Naive thymus-derived CD4-positive, alpha-beta T cell (primary cell): ENCODE results near the gene RPTOR. TPM values are rescaled to one million over a fixed set of nuclear protein-coding genes. Genes with fewer than 3 reads are reported as not detected.

Experiments
- ATAC-seq: fragments of 150-1000 bp; cut with Tn5 transposase; 2 replicates; pipeline ENCODE4 v1.10.0; 2021; ENCODE audit warnings: mild to moderate bottlenecking, moderate library complexity
- CTCF ChIA-PET: fragments of 350-600 bp; sonication (Branson Sonifier 250); formaldehyde crosslinking; loops from one replicate; lab custom pipeline; 2021; ENCODE audit warnings: antibody characterized with exemption; lab: Charles Lee
- POLR2A ChIA-PET: fragments of 350-600 bp; sonication (Branson Sonifier 250); formaldehyde crosslinking; loops from one replicate; lab custom pipeline; 2021; ENCODE audit warnings: antibody characterized with exemption, inconsistent platforms; lab: Charles Lee
- DNase-seq, 9 donors: peaks; one replicate each; pipeline versions ENCODE4 v3.0.0 to v3.0.0-alpha.2; 2020 to 2022; ENCODE audit warnings: mixed read lengths in 1 of 9
- H3K27ac ChIP-seq: one replicate; pipeline ENCODE4 v1.7.0; 2013; ENCODE audit warnings: mild to moderate bottlenecking, low read depth, low read length, moderate library complexity
- H3K27me3 ChIP-seq, 2 donors: one replicate each; pipeline ENCODE4 v1.7.0; 2013; ENCODE audit warnings: low read length in 2 of 2, mild to moderate bottlenecking in 2 of 2, moderate library complexity in 2 of 2; ENCODE audit not compliant: control insufficient read depth in 2 of 2, insufficient read depth in 2 of 2
- H3K36me3 ChIP-seq, 3 experiments: 1 replicate in 2 of 3; 2 replicates in 1 of 3; pipeline ENCODE4 v1.7.0; 2013; ENCODE audit warnings: low read length in 3 of 3, mild to moderate bottlenecking in 3 of 3, moderate library complexity in 1 of 3; ENCODE audit not compliant: insufficient read depth in 3 of 3, control insufficient read depth in 2 of 3
- H3K4me1 ChIP-seq, 2 donors: one replicate each; pipeline ENCODE4 v1.7.0; 2013; ENCODE audit warnings: low read length in 2 of 2, mild to moderate bottlenecking in 2 of 2, moderate library complexity in 1 of 2; ENCODE audit not compliant: control insufficient read depth in 2 of 2, insufficient read depth in 2 of 2
- H3K4me3 ChIP-seq: 2 replicates; pipeline ENCODE4 v1.7.0; 2013; ENCODE audit warnings: mild to moderate bottlenecking, low read length
- H3K9me3 ChIP-seq, 3 experiments: 1 replicate in 2 of 3; 2 replicates in 1 of 3; pipeline ENCODE4 v1.7.0; 2013; ENCODE audit warnings: low read length in 3 of 3; ENCODE audit not compliant: control insufficient read depth in 2 of 3
- H3K27ac Mint-ChIP-seq, 9 donors: one replicate each; pipeline ENCODE4 v1.8.0; 2020 to 2022; ENCODE audit warnings: mixed read lengths in 9 of 9, mild to moderate bottlenecking in 8 of 9, moderate library complexity in 5 of 9, inconsistent platforms in 2 of 9
- H3K27me3 Mint-ChIP-seq, 5 donors: one replicate each; pipeline ENCODE4 v1.8.0; 2021 to 2022; ENCODE audit warnings: mixed read lengths in 5 of 5, mild to moderate bottlenecking in 1 of 5
- H3K36me3 Mint-ChIP-seq, 5 donors: one replicate each; pipeline ENCODE4 v1.8.0; 2020 to 2022; ENCODE audit warnings: mixed read lengths in 5 of 5, mild to moderate bottlenecking in 3 of 5, inconsistent platforms in 1 of 5
- H3K4me1 Mint-ChIP-seq, 7 donors: one replicate each; pipeline ENCODE4 v1.8.0; 2020 to 2022; ENCODE audit warnings: mixed read lengths in 7 of 7, mild to moderate bottlenecking in 3 of 7, inconsistent platforms in 1 of 7
- H3K4me3 Mint-ChIP-seq, 10 donors: one replicate each; pipeline ENCODE4 v1.8.0; 2020 to 2022; ENCODE audit warnings: mild to moderate bottlenecking in 10 of 10, mixed read lengths in 10 of 10, moderate library complexity in 6 of 10, inconsistent platforms in 2 of 10
- H3K9me3 Mint-ChIP-seq, 11 donors: one replicate each; pipeline ENCODE4 v1.8.0; 2020 to 2022; ENCODE audit warnings: mixed read lengths in 11 of 11, mild to moderate bottlenecking in 4 of 11, inconsistent platforms in 1 of 11, moderate library complexity in 1 of 11
- intact Hi-C, 2 donors: fragments of 100-400 bp; cut with micrococcal nuclease; formaldehyde crosslinking; loops; one replicate each; pipeline ENCODE4 v1.15.1; 2023
- polyA plus RNA-seq, 2 donors: library from polyadenylated mRNA; unstranded; fragments of 300-500 nt; fragmentation: Illumina TruSeq; gene quantifications; one replicate each; pipeline ENCODE4 v1.2.3, GENCODE V29; 2021
- total RNA-seq, 6 experiments: library from RNA in 5 of 6; stranded (reverse) in 5 of 6; gene quantifications; 1 replicate in 5 of 6; 2 replicates in 1 of 6; pipeline ENCODE4 v1.2.3 and lab custom pipeline; 2021 to 2026

Gene RPTOR
- total and polyA plus RNA-seq, 7 experiments from 2014 or later: 10.9 to 89.8 (median 59.9) TPM

DNA sequence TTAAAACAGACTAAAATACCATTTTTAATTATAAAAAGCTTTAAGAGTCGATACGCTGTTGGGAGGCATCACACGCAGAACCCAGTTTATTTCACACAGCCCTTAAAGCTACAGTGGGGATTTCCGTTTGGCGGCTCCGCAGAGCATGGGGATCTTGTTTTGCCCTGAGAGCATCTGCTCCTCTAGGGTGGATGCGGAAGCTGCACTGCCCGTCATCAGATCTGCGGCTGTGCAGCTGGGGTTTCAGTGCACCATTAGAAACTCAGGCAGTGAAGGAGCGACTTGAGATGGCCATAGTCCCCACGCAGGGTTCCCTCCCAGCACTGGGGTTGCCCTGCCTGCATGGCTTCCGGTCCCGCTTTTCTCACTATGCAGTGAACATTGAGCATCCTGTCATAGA, 384.8 kb downstream of the RPTOR start:
- H3K4me3 ChIP-seq: no peak overlapping the region
- peaks cover 0 to 2% (median 0%) of the 10 kb centered on the region in 7 donors for H3K4me1 Mint-ChIP-seq
- DNase-seq: no peak
- intact Hi-C loops: no loop called here
- no peak overlapping the region for H3K4me3 Mint-ChIP-seq
- H3K36me3 ChIP-seq: peaks cover 0 to 64% (median 8%) of the 10 kb centered on the region in 3 experiments
- no peaks in the 10 kb centered on the region for H3K27me3 ChIP-seq
- H3K9me3 Mint-ChIP-seq: peaks cover 0 to 4% (median 0%) of the 10 kb centered on the region in 11 donors
- H3K36me3 Mint-ChIP-seq: peaks cover 19 to 44% (median 32%) of the 10 kb centered on the region in 5 donors
- ChIA-PET CTCF (interaction anchor here (0.7 to 0.9 kb wide), 2 partner anchors 13 to 210 kb away, joined by 3 read pairs; no protein-coding TSS in a partner anchor), POLR2A (no interaction called here)
- H3K27ac Mint-ChIP-seq: no peak overlapping the region
- H3K9me3 ChIP-seq: no peaks in the 10 kb centered on the region
- H3K27me3 Mint-ChIP-seq: no peaks in the 10 kb centered on the region
- no peaks in the 10 kb centered on the region for H3K4me1 ChIP-seq
- H3K27ac ChIP-seq: no peak overlapping the region
- ATAC-seq: no peak

DNA sequence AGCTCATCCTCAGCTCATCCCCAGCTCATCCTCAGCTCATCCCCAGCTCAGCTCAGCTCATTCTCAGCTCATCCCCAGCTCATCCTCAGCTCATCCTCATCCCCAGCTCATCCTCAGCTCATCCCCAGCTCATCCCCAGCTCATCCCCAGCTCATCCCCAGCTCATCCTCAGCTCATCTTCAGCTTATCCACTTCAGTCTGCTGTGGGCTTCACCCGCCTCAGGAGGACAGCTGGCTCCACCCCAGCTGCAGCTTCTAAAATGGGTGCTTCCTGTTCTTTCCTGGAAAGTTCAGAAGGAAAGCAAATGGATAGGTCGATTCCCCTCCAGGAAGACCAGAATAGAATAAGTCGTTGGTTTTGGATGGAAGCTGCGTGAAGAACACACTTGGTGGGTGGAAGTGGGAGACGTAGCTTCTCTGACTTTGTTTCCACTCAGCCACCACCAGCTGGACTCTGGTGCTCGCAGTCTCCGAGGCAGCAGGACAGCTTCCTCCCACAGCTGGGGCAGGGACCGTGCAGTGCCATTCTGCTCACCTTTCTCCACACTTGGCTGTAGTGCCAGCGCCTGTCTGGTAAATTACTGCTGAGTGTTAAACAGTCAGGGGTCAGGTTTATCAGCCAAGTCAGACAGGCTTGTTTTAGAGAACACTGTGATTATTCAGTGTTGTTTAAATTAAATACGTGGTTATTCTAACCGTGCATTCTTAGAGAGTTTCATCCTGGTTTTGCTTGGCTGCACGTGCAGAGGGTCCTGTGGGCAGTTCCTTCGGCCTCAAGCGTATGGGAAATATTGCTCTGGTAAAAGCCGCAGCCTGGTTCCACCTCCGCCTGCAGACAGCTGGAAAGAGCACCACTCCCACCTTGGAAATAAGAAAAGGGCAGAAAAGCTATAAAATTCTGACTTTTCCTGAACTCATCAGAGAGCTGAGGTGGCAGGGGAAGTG, 386.0 kb downstream of the RPTOR start:
- H3K27me3 Mint-ChIP-seq: no peaks in the 10 kb centered on the region
- peaks cover 0 to 3% (median 2%) of the 10 kb centered on the region in 7 donors for H3K4me1 Mint-ChIP-seq
- no peaks in the 10 kb centered on the region for H3K9me3 ChIP-seq
- peaks cover 19 to 39% (median 32%) of the 10 kb centered on the region in 5 donors for H3K36me3 Mint-ChIP-seq
- peaks cover 0 to 52% (median 3%) of the 10 kb centered on the region in 3 experiments for H3K36me3 ChIP-seq
- H3K27me3 ChIP-seq: no peaks in the 10 kb centered on the region
- H3K27ac Mint-ChIP-seq: peak overlapping the region in 2 of 9 donors; percentile 9 to 64
- H3K27ac ChIP-seq: no peak overlapping the region
- no peaks in the 10 kb centered on the region for H3K4me1 ChIP-seq
- H3K9me3 Mint-ChIP-seq: peaks cover 0 to 4% (median 0%) of the 10 kb centered on the region in 11 donors
- ChIA-PET CTCF (interaction anchor here (0.6 to 0.9 kb wide), 3 partner anchors 15 to 211 kb away, joined by 3 to 4 read pairs (median 3); no protein-coding TSS in a partner anchor), POLR2A (interaction anchor here (0.6 kb wide), 1 partner anchor 40 kb away, joined by 3 read pairs; no protein-coding TSS in a partner anchor)
- DNase-seq (no peak), ATAC-seq (no peak)
- intact Hi-C loops: no loop called here
- no peak overlapping the region for H3K4me3 ChIP-seq
- H3K4me3 Mint-ChIP-seq: no peak overlapping the region

DNA sequence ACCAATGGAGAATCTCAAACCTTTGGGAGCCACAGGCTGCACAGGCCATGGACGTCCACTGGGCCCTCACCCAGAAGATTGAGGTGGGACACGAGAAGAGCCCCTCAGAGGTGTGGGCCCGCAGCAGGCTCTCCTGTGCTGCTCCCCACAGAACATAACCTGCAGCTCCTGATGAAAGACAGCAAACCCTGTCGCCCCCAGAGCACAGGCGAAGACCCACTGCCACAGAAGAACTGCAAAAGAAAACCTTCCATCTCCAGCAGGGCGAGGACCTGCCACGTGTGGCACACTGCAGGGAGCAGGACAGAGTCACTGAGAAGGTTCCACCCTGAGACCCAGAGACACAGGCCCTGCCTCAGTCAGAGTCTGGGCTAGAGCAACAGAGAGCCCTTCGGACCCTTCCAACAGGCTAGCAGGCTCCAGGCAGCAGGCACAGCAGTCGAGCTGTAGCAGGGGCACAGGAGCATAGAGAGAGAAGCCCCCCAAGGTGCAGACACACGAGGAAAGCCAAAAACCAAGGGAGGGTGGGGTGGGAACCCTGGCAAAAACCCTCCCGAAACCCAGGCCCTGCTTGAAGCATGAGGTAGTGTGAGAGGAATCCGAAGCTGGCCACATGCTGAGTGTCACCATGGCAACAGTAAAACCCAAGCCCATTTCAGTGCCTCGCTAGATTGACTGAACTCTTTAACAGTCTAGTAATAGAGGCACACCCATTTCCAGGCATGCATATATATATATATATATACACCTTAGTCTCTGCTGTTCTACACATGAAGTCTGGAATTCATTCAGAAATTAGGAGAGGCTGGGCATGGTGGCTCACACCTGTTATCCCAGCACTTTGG, 387.0 kb downstream of the RPTOR start:
- CTCF ChIA-PET: no interaction called here
- peaks cover 0 to 42% (median 0%) of the 10 kb centered on the region in 3 experiments for H3K36me3 ChIP-seq

DNA sequence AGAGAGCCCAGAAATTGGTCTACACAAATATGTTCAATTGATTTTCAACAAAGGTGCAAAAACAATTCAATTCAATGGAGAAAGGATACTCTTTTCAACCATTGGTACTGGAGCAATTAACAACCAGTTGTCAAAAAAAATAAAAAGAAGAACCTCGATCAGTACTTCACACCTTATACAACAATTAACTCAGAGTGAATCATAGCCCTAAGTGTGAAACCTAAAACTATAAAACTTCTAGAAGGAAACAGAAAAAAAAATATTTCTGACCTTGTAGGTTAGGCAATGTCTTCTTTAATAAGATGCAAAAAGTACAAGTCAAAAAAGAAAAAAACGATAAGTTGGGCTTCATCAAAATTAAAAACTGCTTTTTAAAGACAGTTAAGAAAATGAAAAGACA, 390.9 kb downstream of the RPTOR start:
- Histone ChIP-seq H3K27ac (no peak overlapping the region), H3K4me3 (no peak overlapping the region), H3K9me3 (no peaks in the 10 kb centered on the region), H3K4me1 (peaks cover 8 to 17% of the 10 kb centered on the region in 2 donors), H3K27me3 (no peaks in the 10 kb centered on the region), H3K36me3 (peaks cover 0 to 16% (median 0%) of the 10 kb centered on the region in 3 experiments)
- no peaks in the 10 kb centered on the region for H3K27me3 Mint-ChIP-seq
- no peak overlapping the region for H3K27ac Mint-ChIP-seq
- peak overlapping the region in 1 of 10 donors; percentile 43 for H3K4me3 Mint-ChIP-seq
- DNase-seq: no peak
- peaks cover 0 to 4% (median 0%) of the 10 kb centered on the region in 11 donors for H3K9me3 Mint-ChIP-seq
- ChIA-PET POLR2A (no interaction called here), CTCF (no interaction called here)
- intact Hi-C loops: no loop called here
- no peak for ATAC-seq
- peaks cover 20 to 36% (median 30%) of the 10 kb centered on the region in 7 donors for H3K4me1 Mint-ChIP-seq
- H3K36me3 Mint-ChIP-seq: peaks cover 0 to 27% (median under 1%) of the 10 kb centered on the region in 5 donors

More for the DNA sequence above, 387.0 kb downstream of the RPTOR start:
- H3K27me3 ChIP-seq: no peaks in the 10 kb centered on the region
- Mint-ChIP-seq H3K27me3 (no peaks in the 10 kb centered on the region), H3K4me3 (no peak overlapping the region), H3K36me3 (peaks cover 15 to 39% (median 23%) of the 10 kb centered on the region in 5 donors), H3K4me1 (peaks cover 0 to 6% (median 4%) of the 10 kb centered on the region in 7 donors), H3K9me3 (peaks cover 0 to 4% (median 0%) of the 10 kb centered on the region in 11 donors), H3K27ac (no peak overlapping the region)
- no peak for ATAC-seq
- POLR2A ChIA-PET: no interaction called here
- no peak overlapping the region for H3K4me3 ChIP-seq
- H3K9me3 ChIP-seq: no peaks in the 10 kb centered on the region
- H3K4me1 ChIP-seq: no peaks in the 10 kb centered on the region
- H3K27ac ChIP-seq: no peak overlapping the region
- intact Hi-C loops: no loop called here
- no peak for DNase-seq

DNA sequence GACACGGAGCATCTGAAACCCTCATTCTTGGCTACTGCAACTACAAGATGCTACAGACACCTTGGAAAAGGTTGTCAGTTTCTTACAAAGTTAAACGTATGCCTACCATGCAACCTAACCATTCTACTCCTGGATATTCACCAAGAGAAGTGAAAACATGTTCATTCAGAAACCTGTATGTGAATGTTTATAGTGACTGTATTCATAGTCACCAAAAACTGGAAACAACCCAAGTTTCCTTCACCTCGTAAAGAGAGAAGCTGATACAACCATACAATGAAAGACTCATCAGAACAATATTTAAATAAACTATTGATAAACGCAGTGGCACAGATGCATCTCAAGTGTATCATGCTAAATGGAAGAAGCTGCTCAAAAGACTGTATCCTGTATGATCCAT, 391.6 kb downstream of the RPTOR start:
- H3K27me3 ChIP-seq: no peaks in the 10 kb centered on the region
- no peak overlapping the region for H3K4me3 ChIP-seq
- Mint-ChIP-seq H3K4me3 (no peak overlapping the region), H3K4me1 (peaks cover 20 to 36% (median 30%) of the 10 kb centered on the region in 7 donors), H3K36me3 (peaks cover 0 to 27% (median 0%) of the 10 kb centered on the region in 5 donors), H3K27me3 (no peaks in the 10 kb centered on the region), H3K9me3 (peaks cover 0 to 4% (median 0%) of the 10 kb centered on the region in 11 donors), H3K27ac (no peak overlapping the region)
- POLR2A ChIA-PET: no interaction called here
- H3K36me3 ChIP-seq: peaks cover 0 to 16% (median 0%) of the 10 kb centered on the region in 3 experiments
- H3K27ac ChIP-seq: no peak overlapping the region
- ATAC-seq (no peak), DNase-seq (no peak)
- intact Hi-C loops: no loop called here
- H3K4me1 ChIP-seq: peaks cover 8 to 17% of the 10 kb centered on the region in 2 donors
- CTCF ChIA-PET: no interaction called here
- no peaks in the 10 kb centered on the region for H3K9me3 ChIP-seq

DNA sequence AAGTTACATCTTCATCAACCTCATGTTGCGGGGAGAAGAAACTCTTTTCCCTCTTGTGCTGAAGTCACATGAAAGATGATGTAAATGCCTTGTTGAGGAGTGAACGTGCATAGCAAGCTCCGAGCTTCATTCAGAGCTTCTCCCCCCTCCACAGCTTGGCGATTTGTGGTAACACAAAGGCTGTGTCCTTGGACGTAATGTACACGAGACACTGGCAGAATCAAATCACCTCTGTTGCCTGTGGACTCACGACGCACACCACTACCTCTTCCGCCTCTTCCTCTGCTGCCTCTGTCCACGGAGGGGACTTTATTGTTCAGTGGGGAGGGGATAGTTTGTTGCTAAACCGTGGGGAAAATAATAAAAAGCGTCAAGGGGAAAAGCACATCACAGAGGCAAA, 392.1 kb downstream of the RPTOR start:
- ATAC-seq: no peak
- peak overlapping the region in 5 of 9 donors; percentile 13 to 76 (median 73) for H3K27ac Mint-ChIP-seq
- H3K27me3 Mint-ChIP-seq: no peaks in the 10 kb centered on the region
- no peak overlapping the region for H3K4me3 Mint-ChIP-seq
- peaks cover 0 to 27% (median 0%) of the 10 kb centered on the region in 5 donors for H3K36me3 Mint-ChIP-seq
- peaks cover 0 to 4% (median 0%) of the 10 kb centered on the region in 11 donors for H3K9me3 Mint-ChIP-seq
- no peak overlapping the region for H3K27ac ChIP-seq
- no peaks in the 10 kb centered on the region for H3K27me3 ChIP-seq
- no peak overlapping the region for H3K4me3 ChIP-seq
- DNase-seq: no peak
- POLR2A ChIA-PET: no interaction called here
- intact Hi-C loops: no loop called here
- H3K9me3 ChIP-seq: no peaks in the 10 kb centered on the region
- H3K4me1 Mint-ChIP-seq: peaks cover 20 to 36% (median 30%) of the 10 kb centered on the region in 7 donors
- H3K36me3 ChIP-seq: peaks cover 0 to 17% (median 0%) of the 10 kb centered on the region in 3 experiments
- peaks cover 8 to 17% of the 10 kb centered on the region in 2 donors for H3K4me1 ChIP-seq
- CTCF ChIA-PET: no interaction called here
